Ovary (tissue), 9 donors: Measurements from ENCODE around the gene SLC15A1. TPM values are rescaled to one million over a fixed set of nuclear protein-coding genes. Genes with fewer than 3 reads are reported as not detected.
"Not testable (repeated sequence)": the region's sequence is repeated elsewhere in the genome, so short reads cannot be mapped to it uniquely, and the experiment has no call there.

Experiments
- DNase-seq, 5 donors: peaks; one replicate each; pipeline ENCODE4 v3.0.0-alpha.2; 2019 to 2020
- H3K27ac ChIP-seq, 2 donors: fragments of 200-600 bp; one replicate each; pipeline versions ENCODE4 v1.5.1 to v1.8.0; 2019 to 2022
- H3K27me3 ChIP-seq: fragments of 200-600 bp; one replicate; pipeline ENCODE4 v1.8.0; 2022
- H3K36me3 ChIP-seq: fragments of 200-600 bp; sonication (generic); one replicate; pipeline ENCODE4 v1.5.1; 2019
- H3K4me1 ChIP-seq: one replicate; pipeline ENCODE4 v1.8.1; 2013; ENCODE audit warnings: mild to moderate bottlenecking, moderate library complexity; ENCODE audit not compliant: insufficient read depth
- H3K4me3 ChIP-seq: fragments of 200-600 bp; sonication (generic); one replicate; pipeline ENCODE4 v1.5.1; 2017
- H3K9me3 ChIP-seq, 2 donors: fragments of 200-600 bp in 1 of 2; sonication (generic) in 1 of 2; one replicate each; pipeline versions ENCODE4 v1.5.1 to v1.8.1; 2013 to 2019; ENCODE audit warnings: mild to moderate bottlenecking in 1 of 2, moderate library complexity in 1 of 2
- EP300 ChIP-seq: sonication (generic); formaldehyde crosslinking; IDR thresholded peaks from one replicate; pipeline ENCODE4 v1.6.1; 2017; ENCODE audit warnings: antibody characterized with exemption
- POLR2A ChIP-seq: fragments of 450-650 bp; IDR thresholded peaks from one replicate; pipeline ENCODE4 v1.6.1; 2017; ENCODE audit warnings: antibody characterized with exemption, mild to moderate bottlenecking, moderate library complexity
- WGBS, 3 donors: extraction: QIAGEN DNeasy Blood & Tissue Kit in 1 of 3; methylation state at CpG; one replicate each; pipeline versions ENCODE4 v1.1.5 to v1.1.7; 2013 to 2017; 5-methylcytosine and 5-hydroxymethylcytosine counted together
- intact Hi-C, 4 donors: fragments of 100-400 bp; cut with DNase I; formaldehyde crosslinking; loops; one replicate each; pipeline versions ENCODE4 v1.11.0 to v1.15.1; 2022 to 2023
- polyA plus RNA-seq, 2 donors: library from polyadenylated mRNA; stranded (reverse); fragments of 200-250 nt in 1 of 2; fragments of 350-450 nt in 1 of 2; fragmentation: Illumina TruSeq in 1 of 2; extraction: RNeasy Lipid Tissue Mini Kit (QIAGEN cat#74804) in 1 of 2; gene quantifications; one replicate each; pipeline ENCODE4 v1.2.3, GENCODE V29; 2013 to 2014
- total RNA-seq, 7 donors: library from RNA; depleted of rRNA in 2 of 7; stranded (reverse); fragments of >200 nt in 2 of 7; fragmentation: NEBNext Ultra II Directional in 3 of 7; extraction: Animal tissue kit (Norgen Biotek cat#: 25700) in 3 of 7; gene quantifications; one replicate each; pipeline versions ENCODE4 v1.1.0 to v1.2.4, GENCODE V29; 2016 to 2023
- TF ChIP-seq, protein P1 (sequence below), 3 donors: fragments of 450-650 bp in 2 of 3; fragments of 200-600 bp in 1 of 3; IDR thresholded peaks; one replicate each; pipeline versions ENCODE4 v1.5.1 to v1.8.0; 2016 to 2022; ENCODE audit warnings: antibody characterized with exemption in 3 of 3, mild to moderate bottlenecking in 1 of 3
- donor health status: DM: no; HTN: no; CAD: no; lungs with moderate emphysema.
- donor health status: DM: no; HTN: no; CAD: no.
- donor health status: Bipolar disorder and iron deficiency.
- donor health status: DM: yes; HTN: yes; CAD: no.
- donor health status: DM: no; HTN: no; CAD: no.
- donor health status: DM: yes; HTN: yes; CAD: no.

Gene SLC15A1
- total and polyA plus RNA-seq, 9 donors, result 0.05 to 1.3 (median 0.13) TPM; not detected in 3

DNA sequence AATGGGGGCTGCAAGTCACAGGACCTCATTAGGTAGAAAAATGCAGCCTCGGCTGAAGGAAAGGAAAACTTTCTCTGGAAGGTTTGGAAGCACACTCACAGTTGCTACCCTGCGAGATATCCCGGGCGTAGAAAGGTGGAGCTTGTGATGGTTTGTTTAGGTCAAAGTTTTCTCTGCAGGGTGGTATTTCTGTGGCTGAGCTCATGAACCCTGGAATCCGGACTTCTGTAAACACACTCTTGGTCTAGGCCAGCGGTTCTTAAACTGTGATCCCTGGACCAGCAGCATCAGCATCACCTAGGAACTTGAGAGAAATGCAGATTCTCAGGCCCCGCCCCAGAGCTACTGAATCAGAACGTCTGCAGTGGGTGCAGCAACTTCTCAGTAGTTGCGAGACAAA is 3.3 kb upstream of the SLC15A1 start:
- H3K4me1 ChIP-seq, result peaks cover 7% of the 10 kb centered on the region
- no peak for DNase-seq
- no peaks in the 10 kb centered on the region for H3K27me3 ChIP-seq
- H3K9me3 ChIP-seq, result no peaks in the 10 kb centered on the region
- H3K27ac ChIP-seq, result no peak overlapping the region
- H3K36me3 ChIP-seq, result no peaks in the 10 kb centered on the region
- TF ChIP-seq, protein P1, sequence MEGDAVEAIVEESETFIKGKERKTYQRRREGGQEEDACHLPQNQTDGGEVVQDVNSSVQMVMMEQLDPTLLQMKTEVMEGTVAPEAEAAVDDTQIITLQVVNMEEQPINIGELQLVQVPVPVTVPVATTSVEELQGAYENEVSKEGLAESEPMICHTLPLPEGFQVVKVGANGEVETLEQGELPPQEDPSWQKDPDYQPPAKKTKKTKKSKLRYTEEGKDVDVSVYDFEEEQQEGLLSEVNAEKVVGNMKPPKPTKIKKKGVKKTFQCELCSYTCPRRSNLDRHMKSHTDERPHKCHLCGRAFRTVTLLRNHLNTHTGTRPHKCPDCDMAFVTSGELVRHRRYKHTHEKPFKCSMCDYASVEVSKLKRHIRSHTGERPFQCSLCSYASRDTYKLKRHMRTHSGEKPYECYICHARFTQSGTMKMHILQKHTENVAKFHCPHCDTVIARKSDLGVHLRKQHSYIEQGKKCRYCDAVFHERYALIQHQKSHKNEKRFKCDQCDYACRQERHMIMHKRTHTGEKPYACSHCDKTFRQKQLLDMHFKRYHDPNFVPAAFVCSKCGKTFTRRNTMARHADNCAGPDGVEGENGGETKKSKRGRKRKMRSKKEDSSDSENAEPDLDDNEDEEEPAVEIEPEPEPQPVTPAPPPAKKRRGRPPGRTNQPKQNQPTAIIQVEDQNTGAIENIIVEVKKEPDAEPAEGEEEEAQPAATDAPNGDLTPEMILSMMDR (IDR thresholded peaks at IDR 0.05), result no peak
- TF ChIP-seq EP300, result no peak
- TF ChIP-seq POLR2A, result no peak
- no peak overlapping the region for H3K4me3 ChIP-seq
- intact Hi-C loops, result no loop called here
- 78 to 84% (median 84%) methylated on average over 9 of the region's 9 CpGs for WGBS, 3 donors

DNA sequence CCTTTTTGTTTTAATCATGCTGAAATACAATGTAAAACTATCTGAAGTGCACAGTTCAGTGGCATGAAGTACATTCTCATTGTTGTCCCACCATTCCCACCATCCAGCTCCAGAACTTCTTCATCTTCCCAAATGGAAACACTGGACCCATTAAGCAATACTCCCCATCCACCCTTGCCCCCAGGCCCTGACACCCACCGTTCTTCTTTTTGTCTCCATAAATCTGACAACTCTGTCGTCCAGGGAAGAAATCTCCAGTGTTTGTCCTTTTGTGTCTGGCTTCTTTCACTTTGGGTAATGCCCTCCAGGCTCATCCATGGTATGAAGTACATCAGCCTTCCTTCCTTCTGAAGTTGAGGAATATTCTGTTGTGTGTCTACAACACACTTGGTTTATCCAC is 2.6 kb upstream of the SLC15A1 start:
- H3K27me3 ChIP-seq, result no peaks in the 10 kb centered on the region
- 38 to 44% (median 42%) methylated on average over 2 of the region's 2 CpGs for WGBS, 3 donors
- DNase-seq, result no peak
- peaks cover 7% of the 10 kb centered on the region for H3K4me1 ChIP-seq
- H3K4me3 ChIP-seq, result no peak overlapping the region
- no peaks in the 10 kb centered on the region for H3K36me3 ChIP-seq
- intact Hi-C loops, result no loop called here
- no peaks in the 10 kb centered on the region for H3K9me3 ChIP-seq
- no peak overlapping the region for H3K27ac ChIP-seq
- no peak for TF ChIP-seq EP300

GRCh38 chr13:98754468-98754867 is 2.0 kb upstream of the SLC15A1 start:
- H3K4me1 ChIP-seq, H3K4me3 ChIP-seq, DNase-seq, H3K36me3 ChIP-seq, intact Hi-C loops, H3K9me3 ChIP-seq, H3K27me3 ChIP-seq, H3K27ac ChIP-seq: not testable (repeated sequence)
- 92% methylated on average over 4 of the region's 4 CpGs for WGBS, 3 donors

DNA sequence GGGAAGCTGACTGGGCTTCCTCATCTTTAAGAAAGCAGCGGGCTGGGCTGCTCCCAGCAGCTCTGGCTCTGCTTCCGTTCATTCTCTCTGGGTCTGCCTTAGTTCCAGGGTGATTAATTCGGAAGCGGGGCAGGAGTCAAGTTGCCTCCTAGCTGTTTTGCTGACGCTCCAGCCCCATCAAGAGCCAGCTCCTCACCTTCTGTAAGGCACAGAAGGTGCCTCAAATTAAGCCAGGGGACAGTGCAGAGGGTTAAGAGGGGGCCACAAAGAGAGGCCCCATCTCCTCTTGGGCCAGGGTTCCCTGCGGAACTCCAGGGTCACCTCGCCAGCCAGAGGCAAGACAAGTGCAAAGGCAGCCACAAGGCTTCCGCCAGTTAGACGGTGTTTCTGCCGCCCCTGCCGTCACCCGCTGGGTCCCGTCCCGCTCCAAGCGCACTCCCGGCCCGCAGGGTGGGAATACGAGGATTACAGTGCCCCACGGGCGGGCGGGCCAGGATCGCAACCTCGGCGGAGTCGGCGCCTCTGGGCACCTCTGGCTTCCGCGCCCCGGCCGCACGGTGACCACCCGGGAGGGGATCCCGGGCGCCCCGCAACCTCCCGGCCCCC is 508 bp downstream of the SLC15A1 start:
- peak overlapping the region; percentile 16 for H3K4me3 ChIP-seq
- H3K9me3 ChIP-seq, result no peaks in the 10 kb centered on the region
- peaks cover 7% of the 10 kb centered on the region for H3K4me1 ChIP-seq
- 1 to 3% (median 1%) methylated on average over 34 to 36 of the region's 36 CpGs for WGBS, 3 donors
- no peak for TF ChIP-seq EP300
- TF ChIP-seq, protein P1 (IDR thresholded peaks at IDR 0.05), result no peak
- no peak for TF ChIP-seq POLR2A
- H3K27me3 ChIP-seq, result no peaks in the 10 kb centered on the region
- intact Hi-C loops, result no loop called here
- no peaks in the 10 kb centered on the region for H3K36me3 ChIP-seq
- no peak overlapping the region for H3K27ac ChIP-seq
- no peak for DNase-seq

GRCh38 chr13:98751367-98751782 is 1.1 kb downstream of the SLC15A1 start:
- 31 to 47% (median 36%) methylated on average over 8 of the region's 8 CpGs for WGBS, 3 donors
- no peak for DNase-seq
- intact Hi-C loops, result no loop called here
- no peaks in the 10 kb centered on the region for H3K9me3 ChIP-seq
- H3K36me3 ChIP-seq, result no peaks in the 10 kb centered on the region
- H3K27ac ChIP-seq, result no peak overlapping the region
- peaks cover 7% of the 10 kb centered on the region for H3K4me1 ChIP-seq
- no peak overlapping the region for H3K4me3 ChIP-seq
- H3K27me3 ChIP-seq, result no peaks in the 10 kb centered on the region
- TF ChIP-seq EP300, result no peak
- no peak for TF ChIP-seq POLR2A
- TF ChIP-seq, protein P1 (IDR thresholded peaks at IDR 0.05), result no peak
